Spleen (tissue), 7 donors: ENCODE measurements around the gene PARVA.

Source experiments
- POLR2A ChIP-seq, 3 donors: fragments of 450-650 bp; IDR thresholded peaks; one replicate each; pipeline ENCODE4 v1.5.1; 2017; ENCODE audit warnings: antibody characterized with exemption in 3 of 3, mild to moderate bottlenecking in 1 of 3
- POLR2AphosphoS5 ChIP-seq, 3 donors: sonication (generic); formaldehyde crosslinking; IDR thresholded peaks; one replicate each; pipeline ENCODE4 v1.5.1; 2017; ENCODE audit warnings: antibody characterized with exemption in 3 of 3
- TF ChIP-seq, protein P1 (sequence below), 11 experiments: fragments of 200-600 bp in 7 of 11; fragments of 450-650 bp in 4 of 11; sonication (generic) in 4 of 11; IDR thresholded peaks in 8 of 11; conservative IDR thresholded peaks in 3 of 11; 1 replicate in 7 of 11; 2 replicates in 4 of 11; pipeline versions ENCODE4 v1.4.0 to v1.8.0; 2016 to 2021; ENCODE audit warnings: antibody characterized with exemption in 11 of 11, inconsistent platforms in 4 of 11, mild to moderate bottlenecking in 1 of 11
- donor health status: DM: no; HTN: no; CAD: no; lungs with moderate emphysema.
- donor health status: DM: no; HTN: no; CAD: no.
- donor health status: DM: no; HTN: no; CAD: no.

- no peak for TF ChIP-seq POLR2A (IDR thresholded peaks at IDR 0.05)
- TF ChIP-seq, protein P1, sequence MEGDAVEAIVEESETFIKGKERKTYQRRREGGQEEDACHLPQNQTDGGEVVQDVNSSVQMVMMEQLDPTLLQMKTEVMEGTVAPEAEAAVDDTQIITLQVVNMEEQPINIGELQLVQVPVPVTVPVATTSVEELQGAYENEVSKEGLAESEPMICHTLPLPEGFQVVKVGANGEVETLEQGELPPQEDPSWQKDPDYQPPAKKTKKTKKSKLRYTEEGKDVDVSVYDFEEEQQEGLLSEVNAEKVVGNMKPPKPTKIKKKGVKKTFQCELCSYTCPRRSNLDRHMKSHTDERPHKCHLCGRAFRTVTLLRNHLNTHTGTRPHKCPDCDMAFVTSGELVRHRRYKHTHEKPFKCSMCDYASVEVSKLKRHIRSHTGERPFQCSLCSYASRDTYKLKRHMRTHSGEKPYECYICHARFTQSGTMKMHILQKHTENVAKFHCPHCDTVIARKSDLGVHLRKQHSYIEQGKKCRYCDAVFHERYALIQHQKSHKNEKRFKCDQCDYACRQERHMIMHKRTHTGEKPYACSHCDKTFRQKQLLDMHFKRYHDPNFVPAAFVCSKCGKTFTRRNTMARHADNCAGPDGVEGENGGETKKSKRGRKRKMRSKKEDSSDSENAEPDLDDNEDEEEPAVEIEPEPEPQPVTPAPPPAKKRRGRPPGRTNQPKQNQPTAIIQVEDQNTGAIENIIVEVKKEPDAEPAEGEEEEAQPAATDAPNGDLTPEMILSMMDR (IDR thresholded peaks at IDR 0.05 in 8 of 11, conservative IDR thresholded peaks at IDR 0.05 in 3 of 11): no peak
- no peak for TF ChIP-seq POLR2AphosphoS5 (IDR thresholded peaks at IDR 0.05)
Observed at GRCh38 chr11:12517306-12517705, 139.9 kb downstream of the PARVA start.
